ENCODE data around the gene SIRT3.

GRCh38 chr11:207208-207862 lies 28.8 kb downstream of the SIRT3 start, which contains the start of the genes BET1L and RIC8A:
- TF ChIP-seq EZH2 (IDR thresholded peaks at IDR 0.05) = no peak
- TF ChIP-seq CTCF (IDR thresholded peaks at IDR 0.05) = no peak
- TF ChIP-seq EZH2phosphoT487 (IDR thresholded peaks at IDR 0.05) = no peak

All from neural progenitor cell (in vitro differentiated cells).